Caco-2 (cell line): ENCODE data around the gene LRRC37A2. TPM values are rescaled to one million over a fixed set of nuclear protein-coding genes. Genes with fewer than 3 reads are reported as not detected.
"Not testable (repeated sequence)": the region's sequence is repeated elsewhere in the genome, so short reads cannot be mapped to it uniquely, and the experiment has no call there.

Source experiments
- Bru-seq: library from RNA; stranded (reverse); fragments of 400-500 nt; gene quantifications from one replicate; lab custom pipeline; 2021; lab: Mats Ljungman, UMichigan
- BruChase-seq, 2 experiments: library from RNA; stranded (reverse); fragments of 400-500 nt; gene quantifications; one replicate each; lab custom pipeline; 2021; lab: Mats Ljungman, UMichigan
- BruUV-seq: library from RNA; stranded (reverse); fragments of 400-500 nt; replicated peaks from 2 replicates; lab custom pipeline; 2021; lab: Mats Ljungman, UMichigan
- CTCF ChIA-PET: fragments of 300-600 bp; sonication (Branson Sonifier 250); formaldehyde crosslinking; loops from one replicate; lab custom pipeline; 2022; ENCODE audit warnings: antibody characterized with exemption; lab: Charles Lee
- POLR2A ChIA-PET: fragments of 300-600 bp; sonication (Branson Sonifier 250); formaldehyde crosslinking; loops from one replicate; lab custom pipeline; 2022; ENCODE audit warnings: antibody characterized with exemption; lab: Charles Lee
- DNase-seq, 2 experiments: peaks; one replicate each; pipeline versions ENCODE4 v3.0.0 to v3.0.0-alpha.2; 2020 to 2022
- H3K27me3 ChIP-seq: replicated peaks from 2 replicates; pipeline ENCODE4 v1.6.0; 2011; ENCODE audit warnings: low read length; ENCODE audit not compliant: control insufficient read depth, insufficient read depth
- H3K36me3 ChIP-seq: 2 replicates; pipeline ENCODE4 v1.5.1; 2011; ENCODE audit warnings: low read length; ENCODE audit not compliant: control insufficient read depth, insufficient read depth
- H3K4me1 ChIP-seq: fragments of 250-450 bp; sonication (Bioruptor Pico); 2 replicates; pipeline ENCODE4 v1.5.1; 2020; ENCODE audit warnings: mild to moderate bottlenecking
- H3K4me3 ChIP-seq: 2 replicates; pipeline ENCODE4 v1.5.1; 2011; ENCODE audit warnings: low read depth, mild to moderate bottlenecking, control low read depth, low read length
- H3K9me3 ChIP-seq: fragments of 250-450 bp; sonication (Bioruptor Pico); 2 replicates; pipeline ENCODE4 v1.5.1; 2020; ENCODE audit warnings: mild to moderate bottlenecking, moderate library complexity
- H3K27ac Mint-ChIP-seq: one replicate; pipeline ENCODE4 v1.8.0; 2022; ENCODE audit warnings: mixed read lengths; ENCODE audit not compliant: unreplicated experiment
- H3K27me3 Mint-ChIP-seq: one replicate; pipeline ENCODE4 v1.8.0; 2022; ENCODE audit warnings: mixed read lengths; ENCODE audit not compliant: insufficient read depth, unreplicated experiment
- H3K36me3 Mint-ChIP-seq: one replicate; pipeline ENCODE4 v1.8.0; 2022; ENCODE audit warnings: mild to moderate bottlenecking, mixed read lengths; ENCODE audit not compliant: insufficient read depth, unreplicated experiment
- H3K4me1 Mint-ChIP-seq: one replicate; pipeline ENCODE4 v1.8.0; 2022; ENCODE audit warnings: low read depth, mixed read lengths; ENCODE audit not compliant: unreplicated experiment
- H3K4me3 Mint-ChIP-seq: one replicate; pipeline ENCODE4 v1.8.0; 2022; ENCODE audit warnings: mild to moderate bottlenecking, moderate library complexity, mixed read lengths; ENCODE audit not compliant: unreplicated experiment
- H3K9me3 Mint-ChIP-seq: one replicate; pipeline ENCODE4 v1.8.0; 2022; ENCODE audit warnings: mixed read lengths; ENCODE audit not compliant: unreplicated experiment
- intact Hi-C: fragments of 100-400 bp; cut with micrococcal nuclease; formaldehyde crosslinking; loops from one replicate; pipeline ENCODE4 v1.10.0; 2022; ENCODE audit not compliant: unreplicated experiment
- long read RNA-seq: library from polyadenylated mRNA; stranded (forward); transcript quantifications from one replicate; pipeline ENCODE4 v2.0.0, GENCODE V29; 2022
- total RNA-seq: library from RNA; stranded (reverse); gene quantifications from 2 replicates; pipeline ENCODE4 v1.2.3, GENCODE V29; 2022

Gene LRRC37A2
- 13.5 and 14.7 TPM in 2 replicates for total RNA-seq
- percentile 70 among the genes with signal in this experiment for Bru-seq, nascent RNA
- percentile 82 among the genes with signal in this experiment for BruChase-seq, experiment 1, labeled RNA remaining after a 2-hour chase
- percentile 72 among the genes with signal in this experiment for BruChase-seq, experiment 2, labeled RNA remaining after a 6-hour chase
- long read RNA-seq, partial matches to known transcripts, result 0 of 8 reads
- long read RNA-seq, other reads (novel, unspliced or antisense), result 6 of 8 reads

GRCh38 chr17:46512168-46512567, at the start of gene LRRC37A2:
Gene LRRC37A2 (plus strand): TSS chr17:46512468. CDS start chr17:46512713, 245 bp downstream.
- H3K9me3 Mint-ChIP-seq, intact Hi-C loops, H3K4me1 Mint-ChIP-seq, POLR2A ChIA-PET, H3K27me3 Mint-ChIP-seq, H3K4me3 ChIP-seq, H3K9me3 ChIP-seq, H3K36me3 ChIP-seq, CTCF ChIA-PET, H3K36me3 Mint-ChIP-seq, H3K27ac Mint-ChIP-seq, DNase-seq, BruUV-seq, H3K4me3 Mint-ChIP-seq, H3K27me3 ChIP-seq, H3K4me1 ChIP-seq: not testable (repeated sequence)

DNA sequence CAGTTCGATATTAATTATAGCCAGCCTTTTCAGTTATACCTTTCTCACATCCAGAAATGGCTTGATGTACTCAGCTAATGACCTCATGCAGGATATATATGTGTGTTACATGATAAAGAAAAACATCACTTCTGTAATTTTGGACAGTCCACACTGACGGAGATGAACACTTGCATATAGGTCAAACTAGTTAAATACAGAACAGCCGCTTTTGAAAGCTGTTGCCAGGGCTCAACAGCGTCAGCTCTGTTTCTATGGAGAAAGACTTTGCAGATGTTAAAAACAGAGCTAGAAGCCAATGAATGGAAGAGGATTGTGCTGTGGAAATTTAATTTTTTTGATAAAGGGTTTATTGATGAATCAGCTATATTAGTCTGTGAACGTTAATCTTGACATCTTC, 44.6 kb upstream of the LRRC37A2 start:
- H3K27me3 Mint-ChIP-seq, DNase-seq, H3K4me1 Mint-ChIP-seq, H3K9me3 Mint-ChIP-seq, BruUV-seq, POLR2A ChIA-PET, H3K4me3 ChIP-seq, H3K36me3 ChIP-seq, CTCF ChIA-PET, H3K27ac Mint-ChIP-seq, H3K36me3 Mint-ChIP-seq, H3K4me3 Mint-ChIP-seq, H3K27me3 ChIP-seq, H3K4me1 ChIP-seq, intact Hi-C loops, H3K9me3 ChIP-seq: not testable (repeated sequence)

GRCh38 chr17:46474489-46474888, 37.8 kb upstream of the LRRC37A2 start:
- H3K36me3 Mint-ChIP-seq, H3K27ac Mint-ChIP-seq, POLR2A ChIA-PET, H3K4me1 Mint-ChIP-seq, H3K27me3 Mint-ChIP-seq, H3K4me1 ChIP-seq, H3K27me3 ChIP-seq, H3K9me3 ChIP-seq, H3K4me3 ChIP-seq, H3K4me3 Mint-ChIP-seq, DNase-seq, H3K36me3 ChIP-seq, CTCF ChIA-PET, BruUV-seq, H3K9me3 Mint-ChIP-seq, intact Hi-C loops: not testable (repeated sequence)

- H3K4me3 ChIP-seq, POLR2A ChIA-PET, H3K9me3 ChIP-seq, H3K4me3 Mint-ChIP-seq, H3K36me3 ChIP-seq, H3K27me3 Mint-ChIP-seq, DNase-seq, H3K27ac Mint-ChIP-seq, H3K27me3 ChIP-seq, intact Hi-C loops, H3K36me3 Mint-ChIP-seq, H3K9me3 Mint-ChIP-seq, CTCF ChIA-PET, H3K4me1 Mint-ChIP-seq, H3K4me1 ChIP-seq, BruUV-seq: not testable (repeated sequence)
Measured at GRCh38 chr17:46475583-46475982, 36.7 kb upstream of the LRRC37A2 start.

- H3K4me1 ChIP-seq, H3K9me3 ChIP-seq, H3K36me3 ChIP-seq, H3K4me3 Mint-ChIP-seq, H3K4me1 Mint-ChIP-seq, H3K27me3 Mint-ChIP-seq, H3K27ac Mint-ChIP-seq, H3K27me3 ChIP-seq, BruUV-seq, CTCF ChIA-PET, DNase-seq, intact Hi-C loops, H3K4me3 ChIP-seq, H3K9me3 Mint-ChIP-seq, POLR2A ChIA-PET, H3K36me3 Mint-ChIP-seq: not testable (repeated sequence)
Measured at GRCh38 chr17:46478823-46479222, 33.4 kb upstream of the LRRC37A2 start.

GRCh38 chr17:46481310-46481709, 31.0 kb upstream of the LRRC37A2 start:
- POLR2A ChIA-PET, H3K4me3 ChIP-seq, H3K27me3 Mint-ChIP-seq, CTCF ChIA-PET, BruUV-seq, H3K36me3 Mint-ChIP-seq, H3K4me1 Mint-ChIP-seq, H3K27ac Mint-ChIP-seq, intact Hi-C loops, H3K27me3 ChIP-seq, H3K9me3 ChIP-seq, H3K4me3 Mint-ChIP-seq, H3K36me3 ChIP-seq, DNase-seq, H3K9me3 Mint-ChIP-seq, H3K4me1 ChIP-seq: not testable (repeated sequence)

- H3K27me3 Mint-ChIP-seq, H3K36me3 Mint-ChIP-seq, POLR2A ChIA-PET, H3K27ac Mint-ChIP-seq, CTCF ChIA-PET, H3K4me1 ChIP-seq, H3K36me3 ChIP-seq, H3K27me3 ChIP-seq, intact Hi-C loops, H3K4me3 ChIP-seq, H3K9me3 Mint-ChIP-seq, BruUV-seq, H3K4me3 Mint-ChIP-seq, H3K9me3 ChIP-seq, H3K4me1 Mint-ChIP-seq, DNase-seq: not testable (repeated sequence)
Measured at GRCh38 chr17:46492021-46492420, 20.2 kb upstream of the LRRC37A2 start.
